OCI-LY3 (cell line): ENCODE data around the gene GATA5.

Experiments
- H2AFZ ChIP-seq: fragments of 200-600, 300-600 bp; shearing (Covaris generic); 2 replicates; pipeline ENCODE4 v1.6.0; 2014; ENCODE audit warnings: antibody characterized with exemption, low read depth, low read length
- H3K27ac ChIP-seq: fragments of 200-600, 300-600 bp; sonication (generic); 2 replicates; pipeline ENCODE4 v1.5.1; 2014; ENCODE audit warnings: mild to moderate bottlenecking, low read length, moderate library complexity, mixed read lengths
- H3K27me3 ChIP-seq: fragments of 200-600, 300-600 bp; sonication (generic); 2 replicates; pipeline ENCODE4 v1.6.1; 2014; ENCODE audit warnings: low read depth, low read length, mixed read lengths
- H3K36me3 ChIP-seq: fragments of 200-600, 300-600 bp; sonication (generic); replicated peaks from 2 replicates; pipeline ENCODE3; 2014; ENCODE audit warnings: low read depth, low read length, mixed read lengths
- H3K4me1 ChIP-seq: fragments of 300-600, 200-600 bp; sonication (generic); 2 replicates; pipeline ENCODE4 v1.6.1; 2014; ENCODE audit warnings: low read length, mixed read lengths
- H3K4me2 ChIP-seq: fragments of 200-600, 300-600 bp; sonication (generic); 2 replicates; pipeline ENCODE4 v1.6.1; 2014; ENCODE audit warnings: low read length, mixed read lengths
- H3K4me3 ChIP-seq: fragments of 300-600, 200-600 bp; sonication (generic); 2 replicates; pipeline ENCODE4 v1.5.1; 2014; ENCODE audit warnings: antibody characterized with exemption, mild to moderate bottlenecking, low read length, moderate library complexity
- H3K79me2 ChIP-seq: fragments of 300-600, 200-600 bp; shearing (Covaris generic); 2 replicates; pipeline ENCODE4 v1.6.1; 2014; ENCODE audit warnings: mild to moderate bottlenecking, low read length, mixed read lengths
- H3K9ac ChIP-seq: fragments of 300-600, 200-600 bp; shearing (Covaris generic); 2 replicates; pipeline ENCODE4 v1.6.0; 2014; ENCODE audit warnings: mild to moderate bottlenecking, low read length, moderate library complexity
- H3K9me3 ChIP-seq: fragments of 200-600, 300-600 bp; shearing (Covaris generic); 2 replicates; pipeline ENCODE4 v1.6.1; 2014; ENCODE audit warnings: low read length, mixed read lengths; ENCODE audit not compliant: insufficient read depth
- H4K20me1 ChIP-seq: fragments of 200-600, 300-600 bp; sonication (generic); 2 replicates; pipeline ENCODE4 v1.6.1; 2016; ENCODE audit warnings: low read length, mixed read lengths; ENCODE audit not compliant: insufficient read depth
- CTCF ChIP-seq: fragments of 200-600, 300-600 bp; sonication (generic); IDR thresholded peaks from 2 replicates; pipeline ENCODE4 v1.5.1; 2014; ENCODE audit warnings: antibody characterized with exemption, low read length, low read depth
- EZH2phosphoT487 ChIP-seq: fragments of 200-600 bp; shearing (Covaris generic); IDR thresholded peaks from 2 replicates; pipeline ENCODE4 v1.6.1; 2018; ENCODE audit warnings: antibody characterized with exemption, mixed run types, low read depth

Gene GATA5

GRCh38 chr20:62505337-62506045 is 29.7 kb upstream of the GATA5 start:
- TF ChIP-seq CTCF: no peak
- no peak for TF ChIP-seq EZH2phosphoT487
- peaks cover 6% of the 10 kb centered on the region for H3K36me3 ChIP-seq
- peaks cover 13% of the 10 kb centered on the region for H3K79me2 ChIP-seq
- H3K9me3 ChIP-seq: no peaks in the 10 kb centered on the region
- H3K27ac ChIP-seq: no peak overlapping the region
- H3K27me3 ChIP-seq: no peaks in the 10 kb centered on the region
- H2AFZ ChIP-seq: no peak overlapping the region
- no peaks in the 10 kb centered on the region for H4K20me1 ChIP-seq
- H3K4me1 ChIP-seq: peaks cover 28% of the 10 kb centered on the region
- no peak overlapping the region for H3K9ac ChIP-seq
- no peak overlapping the region for H3K4me3 ChIP-seq
- no peak overlapping the region for H3K4me2 ChIP-seq

- Histone ChIP-seq H3K79me2 (peaks cover 13% of the 10 kb centered on the region), H3K27ac (no peak overlapping the region), H4K20me1 (no peaks in the 10 kb centered on the region), H3K9ac (no peak overlapping the region), H3K4me3 (no peak overlapping the region), H3K4me2 (no peak overlapping the region), H3K4me1 (peaks cover 40% of the 10 kb centered on the region), H3K36me3 (peaks cover 6% of the 10 kb centered on the region), H3K9me3 (no peaks in the 10 kb centered on the region), H3K27me3 (no peaks in the 10 kb centered on the region), H2AFZ (no peak overlapping the region)
- no peak for TF ChIP-seq EZH2phosphoT487
- TF ChIP-seq CTCF: no peak
Measured at GRCh38 chr20:62504323-62504722, 28.5 kb upstream of the GATA5 start.

GRCh38 chr20:62503401-62504178 is 27.8 kb upstream of the GATA5 start:
- peaks cover 43% of the 10 kb centered on the region for H3K4me1 ChIP-seq

More at GRCh38 chr20:62503401-62504178, 27.8 kb upstream of the GATA5 start:
- Histone ChIP-seq H3K9ac (no peak overlapping the region), H2AFZ (no peak overlapping the region), H3K27ac (no peak overlapping the region), H3K27me3 (no peaks in the 10 kb centered on the region), H3K79me2 (peaks cover 13% of the 10 kb centered on the region), H3K4me2 (peak overlapping the region; percentile 99), H3K36me3 (peaks cover 6% of the 10 kb centered on the region), H3K9me3 (no peaks in the 10 kb centered on the region), H3K4me3 (no peak overlapping the region), H4K20me1 (no peaks in the 10 kb centered on the region)
- no peak for TF ChIP-seq CTCF
- TF ChIP-seq EZH2phosphoT487: no peak
